Endodermal cell (in vitro differentiated cells): ENCODE measurements around the gene C9orf57. TPM values are rescaled to one million over a fixed set of nuclear protein-coding genes. Genes with fewer than 3 reads are reported as not detected.

Experiments
- DNase-seq: peaks from one replicate; pipeline ENCODE4 v3.0.0-alpha.2; 2017
- H3K27ac ChIP-seq: 2 replicates; pipeline ENCODE4 v1.5.1; 2013; ENCODE audit warnings: mild to moderate bottlenecking, low read depth, low read length, moderate library complexity
- H3K27me3 ChIP-seq: 2 replicates; pipeline ENCODE4 v1.6.1; 2013; ENCODE audit warnings: mild to moderate bottlenecking, low read length, moderate library complexity; ENCODE audit not compliant: insufficient read depth, control insufficient read depth, poor library complexity, severe bottlenecking
- H3K36me3 ChIP-seq: 2 replicates; pipeline ENCODE4 v1.7.0; 2013; ENCODE audit warnings: mild to moderate bottlenecking, low read length, moderate library complexity; ENCODE audit not compliant: control insufficient read depth, insufficient read depth
- H3K4me1 ChIP-seq: one replicate; pipeline ENCODE4 v1.7.0; 2013; ENCODE audit warnings: low read length; ENCODE audit not compliant: control insufficient read depth, insufficient read depth
- H3K4me3 ChIP-seq: 2 replicates; pipeline ENCODE4 v1.5.1; 2013; ENCODE audit warnings: mild to moderate bottlenecking, low read length, moderate library complexity
- H3K9ac ChIP-seq: 2 replicates; pipeline ENCODE4 v1.6.1; 2013; ENCODE audit warnings: mild to moderate bottlenecking, low read length, moderate library complexity; ENCODE audit not compliant: poor library complexity, severe bottlenecking; ENCODE audit errors: extremely low read depth
- H3K9me3 ChIP-seq: 2 replicates; pipeline ENCODE4 v1.6.1; 2013; ENCODE audit warnings: mild to moderate bottlenecking, low read length, moderate library complexity; ENCODE audit not compliant: control insufficient read depth
- H3K27ac Mint-ChIP-seq: 2 replicates; pipeline ENCODE4 v1.8.0; 2020; ENCODE audit warnings: mixed read lengths
- H3K27me3 Mint-ChIP-seq: 2 replicates; pipeline ENCODE4 v1.8.0; 2021; ENCODE audit warnings: mild to moderate bottlenecking, mixed read lengths; ENCODE audit not compliant: insufficient read depth
- H3K36me3 Mint-ChIP-seq: 2 replicates; pipeline ENCODE4 v1.8.0; 2020; ENCODE audit warnings: low read depth, mixed read lengths
- H3K4me1 Mint-ChIP-seq: 2 replicates; pipeline ENCODE4 v1.8.0; 2020; ENCODE audit warnings: mixed read lengths
- H3K4me3 Mint-ChIP-seq: 2 replicates; pipeline ENCODE4 v1.8.0; 2020; ENCODE audit warnings: mild to moderate bottlenecking, moderate library complexity, mixed read lengths
- H3K9me3 Mint-ChIP-seq: 2 replicates; pipeline ENCODE4 v1.8.0; 2020; ENCODE audit warnings: mild to moderate bottlenecking, mixed read lengths
- WGBS, 2 experiments: methylation state at CpG; one replicate each; pipeline versions ENCODE4 v1.1.5 to v1.1.7; 2013; ENCODE audit warnings: missing lambda C conversion rate in 2 of 2, mixed read lengths in 1 of 2; ENCODE audit not compliant: insufficient coverage in 1 of 2, insufficient read length in 1 of 2; 5-methylcytosine and 5-hydroxymethylcytosine counted together
- total RNA-seq, 2 donors: library from RNA; stranded (reverse); fragmentation: NEBNext Ultra II Directional in 1 of 2; extraction: Animal tissue kit (Norgen Biotek cat#: 25700) in 1 of 2; gene quantifications; 2 replicates in 1 of 2; 3 replicates in 1 of 2; pipeline ENCODE4 v1.2.1, GENCODE V29; 2021
- TF ChIP-seq, protein P1 (sequence below): fragments of 200-600 bp; sonication (generic); conservative IDR thresholded peaks from 2 replicates; pipeline ENCODE4 v1.5.0; 2021; ENCODE audit warnings: antibody characterized with exemption, mild to moderate bottlenecking

Gene C9orf57
- total RNA-seq, 2 donors from 2014 or later: not detected

DNA sequence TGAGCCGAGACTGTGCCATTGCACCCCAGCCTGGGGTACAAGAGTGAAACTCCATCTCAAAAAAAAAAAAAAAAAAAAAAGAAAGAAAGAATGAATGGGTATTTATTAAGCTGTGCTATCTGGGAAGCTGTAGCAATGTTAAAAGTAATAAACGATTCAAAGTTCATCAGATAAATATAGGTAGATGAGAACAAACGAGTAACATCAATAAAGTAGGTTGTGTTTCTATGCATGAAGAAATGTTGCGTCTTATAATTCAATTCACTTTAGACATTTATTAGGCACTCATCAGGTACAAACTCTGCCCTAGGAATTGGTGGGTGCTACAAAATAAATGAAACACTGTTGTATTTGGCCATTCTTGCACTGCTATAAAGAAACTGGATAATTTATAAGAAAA lies 36.8 kb downstream of the C9orf57 start:
- WGBS, 2 experiments: 90 to 100% methylated on average over 1 to 4 of the region's 4 CpGs

GRCh38 chr9:72022841-72023240 lies 37.6 kb downstream of the C9orf57 start:
- TF ChIP-seq, protein P1, sequence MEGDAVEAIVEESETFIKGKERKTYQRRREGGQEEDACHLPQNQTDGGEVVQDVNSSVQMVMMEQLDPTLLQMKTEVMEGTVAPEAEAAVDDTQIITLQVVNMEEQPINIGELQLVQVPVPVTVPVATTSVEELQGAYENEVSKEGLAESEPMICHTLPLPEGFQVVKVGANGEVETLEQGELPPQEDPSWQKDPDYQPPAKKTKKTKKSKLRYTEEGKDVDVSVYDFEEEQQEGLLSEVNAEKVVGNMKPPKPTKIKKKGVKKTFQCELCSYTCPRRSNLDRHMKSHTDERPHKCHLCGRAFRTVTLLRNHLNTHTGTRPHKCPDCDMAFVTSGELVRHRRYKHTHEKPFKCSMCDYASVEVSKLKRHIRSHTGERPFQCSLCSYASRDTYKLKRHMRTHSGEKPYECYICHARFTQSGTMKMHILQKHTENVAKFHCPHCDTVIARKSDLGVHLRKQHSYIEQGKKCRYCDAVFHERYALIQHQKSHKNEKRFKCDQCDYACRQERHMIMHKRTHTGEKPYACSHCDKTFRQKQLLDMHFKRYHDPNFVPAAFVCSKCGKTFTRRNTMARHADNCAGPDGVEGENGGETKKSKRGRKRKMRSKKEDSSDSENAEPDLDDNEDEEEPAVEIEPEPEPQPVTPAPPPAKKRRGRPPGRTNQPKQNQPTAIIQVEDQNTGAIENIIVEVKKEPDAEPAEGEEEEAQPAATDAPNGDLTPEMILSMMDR: no peak

More for the DNA sequence above, 36.8 kb downstream of the C9orf57 start:
- peaks cover 5% of the 10 kb centered on the region for H3K9me3 ChIP-seq
- H3K4me1 ChIP-seq: no peaks in the 10 kb centered on the region
- H3K9me3 Mint-ChIP-seq: no peaks in the 10 kb centered on the region
- no peaks in the 10 kb centered on the region for H3K27me3 Mint-ChIP-seq
- no peaks in the 10 kb centered on the region for H3K27me3 ChIP-seq
- no peak for DNase-seq
- TF ChIP-seq, protein P1: no peak
- peaks cover under 1% of the 10 kb centered on the region for H3K4me1 Mint-ChIP-seq
- no peak overlapping the region for H3K4me3 ChIP-seq
- H3K36me3 Mint-ChIP-seq: no peaks in the 10 kb centered on the region
- H3K27ac Mint-ChIP-seq: no peak overlapping the region
- no peak overlapping the region for H3K9ac ChIP-seq
- no peak overlapping the region for H3K27ac ChIP-seq
- no peak overlapping the region for H3K4me3 Mint-ChIP-seq
- H3K36me3 ChIP-seq: no peaks in the 10 kb centered on the region

GRCh38 chr9:72013292-72013760 lies 47.1 kb downstream of the C9orf57 start:
- peaks cover 3% of the 10 kb centered on the region for H3K4me1 Mint-ChIP-seq
- WGBS, 2 experiments: 58% methylated on average over 1 of the region's 1 CpG; no CpG with 5 or more reads in 1 of the 2 experiments
- H3K27ac Mint-ChIP-seq: no peak overlapping the region

More at GRCh38 chr9:72022841-72023240, 37.6 kb downstream of the C9orf57 start:
- Histone ChIP-seq H3K27me3 (no peaks in the 10 kb centered on the region), H3K9ac (no peak overlapping the region), H3K9me3 (peaks cover 5% of the 10 kb centered on the region), H3K4me3 (no peak overlapping the region), H3K27ac (no peak overlapping the region), H3K36me3 (no peaks in the 10 kb centered on the region), H3K4me1 (no peaks in the 10 kb centered on the region)
- Mint-ChIP-seq H3K27ac (no peak overlapping the region), H3K4me1 (no peaks in the 10 kb centered on the region), H3K36me3 (no peaks in the 10 kb centered on the region), H3K9me3 (no peaks in the 10 kb centered on the region), H3K4me3 (no peak overlapping the region), H3K27me3 (no peaks in the 10 kb centered on the region)
- DNase-seq: no peak
- WGBS, 2 experiments: 93 to 97% methylated on average over 2 to 3 of the region's 3 CpGs

More at GRCh38 chr9:72013292-72013760, 47.1 kb downstream of the C9orf57 start:
- Histone ChIP-seq H3K4me1 (no peaks in the 10 kb centered on the region), H3K9ac (no peak overlapping the region), H3K4me3 (no peak overlapping the region), H3K27ac (no peak overlapping the region), H3K9me3 (no peaks in the 10 kb centered on the region), H3K27me3 (no peaks in the 10 kb centered on the region), H3K36me3 (no peaks in the 10 kb centered on the region)
- Mint-ChIP-seq H3K36me3 (no peaks in the 10 kb centered on the region), H3K4me3 (no peak overlapping the region), H3K27me3 (no peaks in the 10 kb centered on the region), H3K9me3 (no peaks in the 10 kb centered on the region)
- TF ChIP-seq, protein P1: no peak
- no peak for DNase-seq
